Calu3 (cell line): Measurements from ENCODE around the gene ZNF793. TPM values are rescaled to one million over a fixed set of nuclear protein-coding genes. Genes with fewer than 3 reads are reported as not detected.

Experiments
- Bru-seq: library from RNA; stranded (reverse); fragments of 400-500 nt; gene quantifications from one replicate; lab custom pipeline; 2021; lab: Mats Ljungman, UMichigan
- BruChase-seq, 2 experiments: library from RNA; stranded (reverse); fragments of 400-500 nt; gene quantifications; one replicate each; lab custom pipeline; 2021; lab: Mats Ljungman, UMichigan
- BruUV-seq: library from RNA; stranded (reverse); fragments of 400-500 nt; replicated peaks from 2 replicates; lab custom pipeline; 2021; lab: Mats Ljungman, UMichigan
- CTCF ChIA-PET: fragments of 300-600 bp; sonication (Branson Sonifier 250); formaldehyde crosslinking; loops from one replicate; lab custom pipeline; 2022; ENCODE audit warnings: antibody characterized with exemption; lab: Charles Lee
- DNase-seq: peaks from one replicate; pipeline ENCODE4 v3.0.0; 2022
- H3K27ac Mint-ChIP-seq: one replicate; pipeline ENCODE4 v1.8.0; 2022; ENCODE audit warnings: mixed read lengths; ENCODE audit not compliant: unreplicated experiment
- H3K27me3 Mint-ChIP-seq: one replicate; pipeline ENCODE4 v1.8.0; 2022; ENCODE audit warnings: mixed read lengths; ENCODE audit not compliant: unreplicated experiment
- H3K36me3 Mint-ChIP-seq: one replicate; pipeline ENCODE4 v1.8.0; 2022; ENCODE audit warnings: mild to moderate bottlenecking, moderate library complexity, mixed read lengths; ENCODE audit not compliant: insufficient read depth, unreplicated experiment
- H3K4me1 Mint-ChIP-seq: one replicate; pipeline ENCODE4 v1.8.0; 2022; ENCODE audit warnings: mild to moderate bottlenecking, low read depth, mixed read lengths; ENCODE audit not compliant: unreplicated experiment
- H3K4me3 Mint-ChIP-seq: one replicate; pipeline ENCODE4 v1.8.0; 2022; ENCODE audit warnings: mild to moderate bottlenecking, low read depth, moderate library complexity, mixed read lengths; ENCODE audit not compliant: unreplicated experiment
- H3K9me3 Mint-ChIP-seq: one replicate; pipeline ENCODE4 v1.8.0; 2022; ENCODE audit warnings: low read depth, mixed read lengths; ENCODE audit not compliant: unreplicated experiment
- intact Hi-C: fragments of 100-400 bp; cut with micrococcal nuclease; formaldehyde crosslinking; loops from one replicate; pipeline ENCODE4 v1.10.0; 2022; ENCODE audit not compliant: unreplicated experiment
- long read RNA-seq: library from polyadenylated mRNA; stranded (forward); transcript quantifications from one replicate; pipeline ENCODE4 v2.0.0, GENCODE V29; 2022
- total RNA-seq: library from RNA; stranded (reverse); gene quantifications from 2 replicates; pipeline ENCODE4 v1.2.3, GENCODE V29; 2022
- TF ChIP-seq, protein P1 (sequence below): fragments of 200-600 bp; IDR thresholded peaks from one replicate; pipeline ENCODE4 v1.8.0; 2022; ENCODE audit warnings: antibody characterized with exemption; ENCODE audit not compliant: unreplicated experiment

The ZNF793 gene
- total RNA-seq (not detected in 2 replicates), Bru-seq, nascent RNA (percentile 10 among the genes with signal in this experiment), BruChase-seq, experiment 1, labeled RNA remaining after a 6-hour chase (not detected), BruChase-seq, experiment 2, labeled RNA remaining after a 2-hour chase (percentile 7 among the genes with signal in this experiment)
- long read RNA-seq = 0 reads

DNA sequence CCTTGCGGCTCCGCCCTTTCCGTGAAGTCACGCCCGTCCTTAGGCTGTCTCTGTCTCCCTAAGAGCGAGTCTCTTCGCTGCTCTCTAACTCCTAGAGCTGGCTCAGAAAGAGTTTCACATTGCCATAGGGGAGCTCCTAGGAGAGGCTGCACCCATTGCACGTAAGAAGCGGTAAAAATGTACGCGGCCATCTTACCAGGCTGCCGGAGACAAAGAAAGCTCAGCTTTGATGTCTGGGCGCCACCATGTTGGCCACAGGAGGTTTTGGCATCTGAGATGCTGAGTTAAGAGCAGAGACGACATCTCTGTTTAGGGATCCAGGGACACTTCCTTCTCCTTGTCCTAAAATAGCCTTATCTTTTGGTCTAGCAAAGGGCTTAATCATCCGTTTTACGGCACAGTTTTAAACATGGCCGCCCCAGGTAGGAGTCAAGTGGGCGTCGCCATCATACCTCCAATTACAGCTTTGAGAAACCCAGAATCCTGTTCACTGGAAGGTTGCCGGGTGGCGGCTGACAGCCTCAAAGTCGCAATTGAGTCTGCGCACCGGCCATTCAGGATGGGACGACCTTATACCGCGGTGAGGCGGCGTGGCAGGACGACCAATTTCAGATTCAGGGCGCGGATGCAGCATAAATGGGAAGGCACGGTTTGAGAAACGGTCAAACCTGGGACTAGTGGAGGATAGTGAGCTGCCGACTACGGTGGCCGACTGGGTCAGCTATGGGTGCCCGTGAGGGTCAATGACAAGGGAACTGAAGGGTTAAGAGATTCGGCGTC, at the start of gene ZNF793:
Gene ZNF793, plus strand, starts transcription at position 553 of the 780 bp plus-strand sequence. CDS start 16,501 bp downstream, outside the sequence.
- BruUV-seq = no TSS peak
- TF ChIP-seq, protein P1, sequence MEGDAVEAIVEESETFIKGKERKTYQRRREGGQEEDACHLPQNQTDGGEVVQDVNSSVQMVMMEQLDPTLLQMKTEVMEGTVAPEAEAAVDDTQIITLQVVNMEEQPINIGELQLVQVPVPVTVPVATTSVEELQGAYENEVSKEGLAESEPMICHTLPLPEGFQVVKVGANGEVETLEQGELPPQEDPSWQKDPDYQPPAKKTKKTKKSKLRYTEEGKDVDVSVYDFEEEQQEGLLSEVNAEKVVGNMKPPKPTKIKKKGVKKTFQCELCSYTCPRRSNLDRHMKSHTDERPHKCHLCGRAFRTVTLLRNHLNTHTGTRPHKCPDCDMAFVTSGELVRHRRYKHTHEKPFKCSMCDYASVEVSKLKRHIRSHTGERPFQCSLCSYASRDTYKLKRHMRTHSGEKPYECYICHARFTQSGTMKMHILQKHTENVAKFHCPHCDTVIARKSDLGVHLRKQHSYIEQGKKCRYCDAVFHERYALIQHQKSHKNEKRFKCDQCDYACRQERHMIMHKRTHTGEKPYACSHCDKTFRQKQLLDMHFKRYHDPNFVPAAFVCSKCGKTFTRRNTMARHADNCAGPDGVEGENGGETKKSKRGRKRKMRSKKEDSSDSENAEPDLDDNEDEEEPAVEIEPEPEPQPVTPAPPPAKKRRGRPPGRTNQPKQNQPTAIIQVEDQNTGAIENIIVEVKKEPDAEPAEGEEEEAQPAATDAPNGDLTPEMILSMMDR = no peak
- Mint-ChIP-seq H3K9me3 (peaks cover 16% of the 10 kb centered on the region), H3K4me3 (no peak within 1 kb of the TSS), H3K27ac (no peak within 1 kb of the TSS), H3K36me3 (no peaks in the 10 kb centered on the region), H3K4me1 (no peaks in the 10 kb centered on the region), H3K27me3 (no peaks in the 10 kb centered on the region)
- CTCF ChIA-PET = no interaction called here
- intact Hi-C loops = no loop called here
- no peak for DNase-seq

DNA sequence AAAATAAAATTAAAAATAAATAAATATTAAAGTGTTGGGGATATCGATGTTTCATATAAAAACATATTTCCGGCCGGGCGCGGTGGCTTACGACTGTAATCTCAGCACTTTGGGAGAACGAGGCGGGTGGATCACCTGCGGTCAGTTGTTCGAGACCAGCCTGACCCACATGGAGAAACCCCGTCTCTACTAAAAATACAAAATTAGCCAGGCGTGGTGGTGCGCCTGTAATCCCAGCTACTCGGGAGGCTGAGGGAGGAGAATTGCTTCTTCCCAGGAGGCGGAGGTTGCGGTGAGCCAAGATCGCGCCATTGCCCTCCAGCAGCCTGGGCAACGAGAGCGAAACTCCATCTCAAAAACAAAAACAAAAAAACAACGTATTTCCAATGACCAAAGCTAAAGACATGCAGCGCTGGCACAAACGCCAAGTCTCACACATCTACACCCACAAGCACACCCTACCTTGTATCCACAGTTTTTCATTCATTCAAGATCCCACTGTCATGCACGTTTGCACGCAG, 40.4 kb upstream of the ZNF793 start:
- CTCF ChIA-PET = no interaction called here
- TSS peak; percentile 31 for BruUV-seq
- intact Hi-C loops = loop anchor here (2.0 kb wide), 1 partner anchor 128 kb away; the partner anchor contains the start of genes ZNF540 and ZNF571
- TF ChIP-seq, protein P1 = no peak
- Mint-ChIP-seq H3K27me3 (no peaks in the 10 kb centered on the region), H3K4me3 (peak overlapping the region; percentile 95), H3K36me3 (peaks cover 28% of the 10 kb centered on the region), H3K9me3 (peaks cover 14% of the 10 kb centered on the region), H3K27ac (peak overlapping the region; percentile 89), H3K4me1 (no peaks in the 10 kb centered on the region)
- no peak for DNase-seq

DNA sequence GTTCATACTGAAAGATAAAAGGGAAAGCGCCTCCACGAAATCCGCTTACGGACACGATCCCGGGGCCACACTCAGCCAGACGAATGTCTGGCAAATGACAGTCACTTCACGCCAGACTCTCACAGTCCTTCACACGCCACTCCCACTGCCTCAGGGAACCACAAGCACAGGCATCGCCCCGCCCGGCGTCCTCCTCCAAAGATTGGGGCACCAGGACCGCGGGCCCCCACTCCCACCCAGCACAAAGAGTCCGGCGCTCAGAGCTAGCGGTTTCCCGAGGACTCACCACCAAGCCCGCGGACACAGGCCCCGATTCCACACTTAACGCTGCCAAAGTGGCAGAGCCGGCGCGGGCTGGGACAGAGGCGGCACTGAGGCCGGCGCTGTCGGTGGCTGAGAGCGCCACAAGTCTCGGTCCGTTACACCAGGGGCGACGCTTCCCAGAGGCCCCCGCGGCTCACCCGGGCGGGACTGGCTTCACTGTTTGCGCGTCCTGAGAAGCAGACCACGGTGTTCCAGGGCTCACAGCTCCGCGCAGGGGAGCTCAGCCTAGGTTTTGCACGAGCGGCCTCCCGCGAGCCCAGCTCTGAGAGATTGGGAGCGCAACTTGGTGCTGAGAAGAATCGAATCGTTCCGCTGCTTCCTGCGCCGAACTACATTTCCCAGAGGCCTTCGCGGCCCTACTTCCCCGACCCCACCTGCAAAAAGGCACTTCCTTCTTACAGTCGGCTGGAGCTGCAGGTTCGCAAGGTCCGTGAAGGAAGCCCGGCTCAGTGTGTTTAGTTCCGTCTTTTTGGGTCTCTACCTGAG, 39.7 kb upstream of the ZNF793 start, which contains the start of gene ZNF569:
Gene ZNF569, minus strand, starts transcription at position 647 of the 810 bp plus-strand sequence. CDS start 22,523 bp downstream, outside the sequence.
- CTCF ChIA-PET = interaction anchor here (0.9 kb wide), 1 partner anchor 128 kb away, joined by 5 read pairs; the partner anchor contains the start of genes ZNF540 and ZNF571
- Mint-ChIP-seq H3K27me3 (no peaks in the 10 kb centered on the region), H3K4me1 (no peaks in the 10 kb centered on the region), H3K27ac (peak within 1 kb of the TSS; percentile 89), H3K4me3 (peak within 1 kb of the TSS; percentile 95), H3K9me3 (peaks cover 14% of the 10 kb centered on the region), H3K36me3 (peaks cover 28% of the 10 kb centered on the region)
- no TSS peak for BruUV-seq
- intact Hi-C loops = loop anchor here (2.0 kb wide), 1 partner anchor 128 kb away; the partner anchor contains the start of genes ZNF540 and ZNF571
- TF ChIP-seq, protein P1 = no peak
- DNase-seq = peak; percentile 85
